OCI-LY3 (cell line): ENCODE results near the gene CTBP2.

Source experiments
- H2AFZ ChIP-seq: fragments of 200-600, 300-600 bp; shearing (Covaris generic); 2 replicates; pipeline ENCODE4 v1.6.0; 2014; ENCODE audit warnings: antibody characterized with exemption, low read depth, low read length
- H3K27ac ChIP-seq: fragments of 200-600, 300-600 bp; sonication (generic); 2 replicates; pipeline ENCODE4 v1.5.1; 2014; ENCODE audit warnings: mild to moderate bottlenecking, low read length, moderate library complexity, mixed read lengths
- H3K27me3 ChIP-seq: fragments of 200-600, 300-600 bp; sonication (generic); 2 replicates; pipeline ENCODE4 v1.6.1; 2014; ENCODE audit warnings: low read depth, low read length, mixed read lengths
- H3K36me3 ChIP-seq: fragments of 200-600, 300-600 bp; sonication (generic); replicated peaks from 2 replicates; pipeline ENCODE3; 2014; ENCODE audit warnings: low read depth, low read length, mixed read lengths
- H3K4me1 ChIP-seq: fragments of 300-600, 200-600 bp; sonication (generic); 2 replicates; pipeline ENCODE4 v1.6.1; 2014; ENCODE audit warnings: low read length, mixed read lengths
- H3K4me2 ChIP-seq: fragments of 200-600, 300-600 bp; sonication (generic); 2 replicates; pipeline ENCODE4 v1.6.1; 2014; ENCODE audit warnings: low read length, mixed read lengths
- H3K4me3 ChIP-seq: fragments of 300-600, 200-600 bp; sonication (generic); 2 replicates; pipeline ENCODE4 v1.5.1; 2014; ENCODE audit warnings: antibody characterized with exemption, mild to moderate bottlenecking, low read length, moderate library complexity
- H3K79me2 ChIP-seq: fragments of 300-600, 200-600 bp; shearing (Covaris generic); 2 replicates; pipeline ENCODE4 v1.6.1; 2014; ENCODE audit warnings: mild to moderate bottlenecking, low read length, mixed read lengths
- H3K9ac ChIP-seq: fragments of 300-600, 200-600 bp; shearing (Covaris generic); 2 replicates; pipeline ENCODE4 v1.6.0; 2014; ENCODE audit warnings: mild to moderate bottlenecking, low read length, moderate library complexity
- H3K9me3 ChIP-seq: fragments of 200-600, 300-600 bp; shearing (Covaris generic); 2 replicates; pipeline ENCODE4 v1.6.1; 2014; ENCODE audit warnings: low read length, mixed read lengths; ENCODE audit not compliant: insufficient read depth
- H4K20me1 ChIP-seq: fragments of 200-600, 300-600 bp; sonication (generic); 2 replicates; pipeline ENCODE4 v1.6.1; 2016; ENCODE audit warnings: low read length, mixed read lengths; ENCODE audit not compliant: insufficient read depth
- CTCF ChIP-seq: fragments of 200-600, 300-600 bp; sonication (generic); IDR thresholded peaks from 2 replicates; pipeline ENCODE4 v1.5.1; 2014; ENCODE audit warnings: antibody characterized with exemption, low read length, low read depth
- EZH2phosphoT487 ChIP-seq: fragments of 200-600 bp; shearing (Covaris generic); IDR thresholded peaks from 2 replicates; pipeline ENCODE4 v1.6.1; 2018; ENCODE audit warnings: antibody characterized with exemption, mixed run types, low read depth

CTBP2 gene

GRCh38 chr10:125063256-125063925 lies 97.0 kb downstream of the CTBP2 start:
- no peak overlapping the region for H3K27ac ChIP-seq
- no peak overlapping the region for H3K4me2 ChIP-seq
- H3K27me3 ChIP-seq = peaks cover 84% of the 10 kb centered on the region
- H3K4me1 ChIP-seq = peaks cover 23% of the 10 kb centered on the region
- H2AFZ ChIP-seq = no peak overlapping the region
- H3K79me2 ChIP-seq = no peaks in the 10 kb centered on the region
- no peak for TF ChIP-seq EZH2phosphoT487
- no peak for TF ChIP-seq CTCF
- H3K4me3 ChIP-seq = no peak overlapping the region
- H3K9me3 ChIP-seq = no peaks in the 10 kb centered on the region
- H3K36me3 ChIP-seq = no peaks in the 10 kb centered on the region
- peaks cover 82% of the 10 kb centered on the region for H4K20me1 ChIP-seq
- no peak overlapping the region for H3K9ac ChIP-seq

- H3K9ac ChIP-seq = no peak overlapping the region
- H4K20me1 ChIP-seq = peaks cover 81% of the 10 kb centered on the region
- H3K4me2 ChIP-seq = no peak overlapping the region
- no peaks in the 10 kb centered on the region for H3K79me2 ChIP-seq
- H3K27me3 ChIP-seq = peaks cover 83% of the 10 kb centered on the region
- no peaks in the 10 kb centered on the region for H3K9me3 ChIP-seq
- no peak overlapping the region for H3K4me3 ChIP-seq
- no peaks in the 10 kb centered on the region for H3K36me3 ChIP-seq
- no peak overlapping the region for H3K27ac ChIP-seq
- TF ChIP-seq CTCF = no peak
- H2AFZ ChIP-seq = no peak overlapping the region
- peaks cover 23% of the 10 kb centered on the region for H3K4me1 ChIP-seq
Measured at GRCh38 chr10:125062914-125063230, 97.5 kb downstream of the CTBP2 start.

GRCh38 chr10:125062227-125062913 lies 98.0 kb downstream of the CTBP2 start:
- Histone ChIP-seq H3K4me2 (0 out of 2 replicates have a peak overlapping the region, but pooled peaks have one; percentile 5), H4K20me1 (peaks cover 80% of the 10 kb centered on the region)

GRCh38 chr10:125061557-125062226 lies 98.7 kb downstream of the CTBP2 start:
- H3K4me2 ChIP-seq = 0 out of 2 replicates have a peak overlapping the region, but pooled peaks have one; percentile 5
- H2AFZ ChIP-seq = no peak overlapping the region
- no peak overlapping the region for H3K27ac ChIP-seq
- peaks cover 82% of the 10 kb centered on the region for H3K27me3 ChIP-seq
- H3K79me2 ChIP-seq = no peaks in the 10 kb centered on the region
- no peaks in the 10 kb centered on the region for H3K36me3 ChIP-seq
- no peak overlapping the region for H3K9ac ChIP-seq
- H4K20me1 ChIP-seq = peaks cover 80% of the 10 kb centered on the region
- H3K4me3 ChIP-seq = no peak overlapping the region
- peaks cover 23% of the 10 kb centered on the region for H3K4me1 ChIP-seq
- no peak for TF ChIP-seq CTCF
- no peaks in the 10 kb centered on the region for H3K9me3 ChIP-seq

More at GRCh38 chr10:125062227-125062913, 98.0 kb downstream of the CTBP2 start:
- no peaks in the 10 kb centered on the region for H3K9me3 ChIP-seq
- no peaks in the 10 kb centered on the region for H3K36me3 ChIP-seq
- H3K27ac ChIP-seq = no peak overlapping the region
- no peaks in the 10 kb centered on the region for H3K79me2 ChIP-seq
- peaks cover 83% of the 10 kb centered on the region for H3K27me3 ChIP-seq
- H3K4me1 ChIP-seq = peaks cover 23% of the 10 kb centered on the region
- no peak overlapping the region for H3K9ac ChIP-seq
- no peak for TF ChIP-seq EZH2phosphoT487
- H2AFZ ChIP-seq = no peak overlapping the region
- H3K4me3 ChIP-seq = no peak overlapping the region
